Right lobe of liver (tissue), 6 donors: Measurements from ENCODE around the gene TSTD1. TPM values are rescaled to one million over a fixed set of nuclear protein-coding genes. Genes with fewer than 3 reads are reported as not detected.

ENCODE experiments used
- ATAC-seq, 4 donors: fragments of 200-7000 bp; cut with Tn5 transposase; one replicate each; pipeline ENCODE4 v1.9.1; 2020; ENCODE audit warnings: mild to moderate bottlenecking in 4 of 4, moderate library complexity in 4 of 4
- DNase-seq, 3 donors: peaks; one replicate each; pipeline ENCODE4 v3.0.0-alpha.2; 2020
- H3K27ac ChIP-seq, 3 donors: fragments of 200-600 bp; one replicate each; pipeline ENCODE4 v1.8.0; 2022
- H3K27me3 ChIP-seq, 2 donors: fragments of 200-600 bp; one replicate each; pipeline ENCODE4 v1.8.0; 2022
- H3K36me3 ChIP-seq, 4 donors: fragments of 200-600 bp; sonication (generic) in 1 of 4; one replicate each; pipeline versions ENCODE4 v1.5.1 to v1.8.0; 2017 to 2022; ENCODE audit warnings: control low read depth in 1 of 4
- H3K4me1 ChIP-seq, 4 donors: fragments of 200-600 bp; sonication (generic) in 1 of 4; one replicate each; pipeline versions ENCODE4 v1.5.1 to v1.8.0; 2017 to 2022; ENCODE audit warnings: control low read depth in 1 of 4
- H3K4me3 ChIP-seq, 3 donors: fragments of 200-600 bp; one replicate each; pipeline ENCODE4 v1.8.0; 2022
- H3K9me3 ChIP-seq, 4 donors: fragments of 200-600 bp; sonication (generic) in 1 of 4; one replicate each; pipeline versions ENCODE4 v1.5.1 to v1.8.0; 2017 to 2022; ENCODE audit warnings: control low read depth in 1 of 4
- CTCF ChIP-seq, 4 donors: fragments of 200-600 bp in 3 of 4; fragments of 450-650 bp in 1 of 4; IDR thresholded peaks; one replicate each; pipeline versions ENCODE4 v1.5.1 to v1.8.0; 2016 to 2022; ENCODE audit warnings: antibody characterized with exemption in 4 of 4, mild to moderate bottlenecking in 2 of 4
- POLR2A ChIP-seq: fragments of 450-650 bp; IDR thresholded peaks from one replicate; pipeline ENCODE4 v1.6.1; 2017; ENCODE audit warnings: antibody characterized with exemption, mild to moderate bottlenecking
- WGBS: methylation state at CpG from one replicate; pipeline ENCODE4 v1.1.6; 2018; ENCODE audit warnings: low coverage, low lambda C conversion rate; ENCODE audit not compliant: insufficient coverage; ENCODE audit errors: missing lambda C conversion rate; 5-methylcytosine and 5-hydroxymethylcytosine counted together
- intact Hi-C, 2 donors: fragments of 100-400 bp; cut with DNase I; formaldehyde crosslinking; loops; one replicate each; pipeline versions ENCODE4 v1.11.2 to v1.14.1; 2022
- total RNA-seq, 6 experiments: library from RNA; depleted of rRNA in 2 of 6; stranded (reverse); fragments of >200 nt in 2 of 6; fragmentation: NEBNext Ultra II Directional in 3 of 6; extraction: Animal tissue kit (Norgen Biotek cat#: 25700) in 3 of 6; gene quantifications; one replicate each; pipeline versions ENCODE4 v1.1.0 to v1.2.4, GENCODE V29; 2016 to 2023
- donor health status: DM: no; HTN: yes; CAD: no.
- donor health status: DM: no; HTN: no; CAD: no.
- donor health status: DM: no; HTN: no; CAD: no.
- donor health status: DM: no; HTN: yes; CAD: no.
- donor health status: DM: no; HTN: yes; CAD: no.

The TSTD1 gene
- total RNA-seq, 6 experiments from 2014 or later = 16.3 to 60.8 (median 28.3) TPM

GRCh38 chr1:161080441-161081405 is 42.0 kb upstream of the TSTD1 start:
- no peak overlapping the region for H3K27ac ChIP-seq

DNA sequence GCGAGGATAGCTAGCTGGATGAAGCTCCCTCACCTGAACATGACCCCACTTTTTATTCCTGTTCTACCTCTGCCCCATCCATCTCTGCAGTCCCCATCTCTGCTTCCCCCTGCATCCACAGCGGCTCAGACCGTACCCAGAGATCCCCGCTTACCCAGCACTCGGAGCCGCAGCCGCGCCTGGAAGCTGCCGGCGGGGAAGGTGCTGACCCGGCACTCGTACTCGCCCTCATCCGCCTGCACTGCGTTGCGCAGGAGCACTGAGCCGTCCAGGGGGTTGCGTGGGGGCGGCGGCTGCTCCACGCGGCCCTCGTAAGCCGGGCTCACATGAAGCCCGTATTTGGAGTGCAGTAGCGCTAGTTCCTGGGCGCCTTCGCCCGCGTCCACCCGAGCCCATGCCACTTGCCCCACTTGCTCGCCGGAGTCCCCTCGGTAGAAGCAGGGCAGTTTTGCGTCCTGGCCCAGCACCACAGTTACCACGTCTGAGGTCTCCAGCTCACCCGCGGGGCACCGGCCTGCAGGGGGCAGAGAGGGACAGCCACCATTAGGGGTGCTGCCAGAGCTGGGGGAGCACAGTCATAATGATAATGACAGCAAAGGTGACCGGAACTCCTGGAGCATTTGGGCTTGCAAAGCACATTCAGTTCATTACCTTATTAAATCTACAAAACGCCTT is 40.8 kb upstream of the TSTD1 start:
- no peak for DNase-seq

More at GRCh38 chr1:161080441-161081405, 42.0 kb upstream of the TSTD1 start:
- Histone ChIP-seq H3K4me3 (no peak overlapping the region), H3K9me3 (no peaks in the 10 kb centered on the region), H3K36me3 (no peaks in the 10 kb centered on the region), H3K27me3 (no peaks in the 10 kb centered on the region), H3K4me1 (no peaks in the 10 kb centered on the region)
- TF ChIP-seq POLR2A (no peak), CTCF (IDR thresholded peaks at IDR 0.05) (no peak)
- 78% methylated on average over 4 of the region's 5 CpGs for WGBS
- intact Hi-C loops = no loop called here
- DNase-seq (no peak), ATAC-seq (no peak)

GRCh38 chr1:161077426-161077825 is 38.7 kb upstream of the TSTD1 start:
- TF ChIP-seq POLR2A (no peak), CTCF (IDR thresholded peaks at IDR 0.05) (no peak)
- no peak for DNase-seq

More for the DNA sequence above, 40.8 kb upstream of the TSTD1 start:
- no peak for TF ChIP-seq POLR2A
- no peak for TF ChIP-seq CTCF (IDR thresholded peaks at IDR 0.05)
- no peak overlapping the region for H3K4me3 ChIP-seq
- no peak overlapping the region for H3K27ac ChIP-seq
- no peaks in the 10 kb centered on the region for H3K27me3 ChIP-seq
- WGBS = 65% methylated on average over 22 of the region's 41 CpGs
- H3K9me3 ChIP-seq = no peaks in the 10 kb centered on the region
- intact Hi-C loops = loop anchor here in 1 of 2 donors (10.0 kb wide), 1 partner anchor 245 kb away; no protein-coding TSS in a partner anchor
- ATAC-seq = no peak
- H3K4me1 ChIP-seq = no peaks in the 10 kb centered on the region
- H3K36me3 ChIP-seq = no peaks in the 10 kb centered on the region

DNA sequence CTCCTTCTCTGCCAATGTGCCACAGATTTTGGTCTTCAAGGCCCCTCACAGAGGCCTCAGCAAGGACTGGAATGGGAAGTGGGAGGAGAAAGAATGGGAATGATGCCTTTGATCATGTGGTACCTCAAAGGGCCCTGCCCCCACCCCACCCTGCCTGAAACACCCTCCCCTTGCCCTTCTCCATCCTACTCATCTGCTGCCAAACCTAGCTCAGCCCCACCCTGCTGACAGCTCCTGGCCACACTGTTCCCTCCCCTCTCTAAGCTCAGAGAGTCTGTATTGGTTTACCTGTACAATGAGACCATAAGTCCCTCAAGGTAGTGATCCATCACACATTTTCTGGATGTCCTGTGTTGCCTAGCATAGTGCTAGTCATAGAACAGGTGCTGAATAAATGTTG is 37.6 kb upstream of the TSTD1 start:
- no peak overlapping the region for H3K4me3 ChIP-seq
- ATAC-seq = no peak
- TF ChIP-seq POLR2A (no peak), CTCF (IDR thresholded peaks at IDR 0.05) (no peak)
- DNase-seq = no peak
- no peak overlapping the region for H3K27ac ChIP-seq
- no peaks in the 10 kb centered on the region for H3K9me3 ChIP-seq
- no peaks in the 10 kb centered on the region for H3K4me1 ChIP-seq
- no peaks in the 10 kb centered on the region for H3K27me3 ChIP-seq
- intact Hi-C loops = loop anchor here in 1 of 2 donors (10.0 kb wide), 1 partner anchor 242 kb away; no protein-coding TSS in a partner anchor
- no peaks in the 10 kb centered on the region for H3K36me3 ChIP-seq

More at GRCh38 chr1:161077426-161077825, 38.7 kb upstream of the TSTD1 start:
- intact Hi-C loops = loop anchor here in 1 of 2 donors (10.0 kb wide), 1 partner anchor 243 kb away; no protein-coding TSS in a partner anchor
- no peak overlapping the region for H3K27ac ChIP-seq
- H3K27me3 ChIP-seq = no peaks in the 10 kb centered on the region
- no peak overlapping the region for H3K4me3 ChIP-seq
- H3K9me3 ChIP-seq = no peaks in the 10 kb centered on the region
- 83% methylated on average over 2 of the region's 9 CpGs for whole genome bisulfite sequencing
- ATAC-seq = no peak
- H3K4me1 ChIP-seq = no peaks in the 10 kb centered on the region
- no peaks in the 10 kb centered on the region for H3K36me3 ChIP-seq
